ENCODE results near the gene LIMCH1.

Gene LIMCH1

DNA sequence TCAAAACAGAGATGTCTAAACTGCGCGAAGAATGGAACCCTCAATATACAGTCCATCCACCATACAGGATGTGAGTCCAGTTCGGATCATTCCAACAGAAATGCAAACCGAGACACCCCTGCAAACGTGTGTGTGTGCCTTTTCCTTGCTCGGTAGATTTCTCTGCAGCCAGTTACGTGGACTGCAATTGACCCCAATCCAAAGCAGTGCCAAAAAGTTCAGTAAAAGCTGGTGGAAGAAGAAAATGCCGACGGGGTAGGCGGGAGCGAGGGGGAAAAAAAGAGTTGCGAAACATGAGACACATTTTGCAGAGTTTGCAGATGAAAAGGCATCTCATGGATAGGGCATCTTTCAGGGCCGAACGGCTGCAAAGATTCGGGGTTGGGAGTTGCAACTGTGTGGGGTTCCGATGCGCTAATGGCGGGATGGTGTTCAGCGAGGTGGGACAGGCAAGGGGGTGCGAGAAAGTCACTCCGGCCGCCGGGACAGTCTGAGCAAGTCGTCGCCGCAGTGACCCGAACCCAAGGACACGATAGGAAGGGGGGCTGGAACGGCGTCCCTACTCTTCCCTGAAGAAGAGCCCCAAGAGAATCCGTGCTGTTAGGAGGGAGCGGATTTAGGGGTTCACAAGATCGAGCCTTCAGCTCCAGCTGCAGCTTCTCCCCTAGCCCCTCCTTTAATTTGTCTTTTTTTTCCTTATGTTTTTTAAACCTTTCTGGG, 206.8 kb downstream of the LIMCH1 start:
- DNase-seq: no peak

GRCh38 chr4:41745292-41746024, 207.5 kb downstream of the LIMCH1 start:
- DNase-seq: no peak

GRCh38 chr4:41746025-41746439, 208.1 kb downstream of the LIMCH1 start:
- no peak for DNase-seq

- DNase-seq: no peak
Measured at GRCh38 chr4:41746440-41747229, 208.7 kb downstream of the LIMCH1 start.

- DNase-seq: no peak
Measured at GRCh38 chr4:41747230-41748055, 209.5 kb downstream of the LIMCH1 start.

GRCh38 chr4:41748074-41748570, 210.2 kb downstream of the LIMCH1 start:
- DNase-seq: no peak

- no peak for DNase-seq
Measured at GRCh38 chr4:41748571-41749475, 210.9 kb downstream of the LIMCH1 start, which contains the start of gene PHOX2B. Gene PHOX2B, minus strand, starts transcription at chr4:41748725. Its CDS starts 115 bp downstream, at chr4:41748610.

DNA sequence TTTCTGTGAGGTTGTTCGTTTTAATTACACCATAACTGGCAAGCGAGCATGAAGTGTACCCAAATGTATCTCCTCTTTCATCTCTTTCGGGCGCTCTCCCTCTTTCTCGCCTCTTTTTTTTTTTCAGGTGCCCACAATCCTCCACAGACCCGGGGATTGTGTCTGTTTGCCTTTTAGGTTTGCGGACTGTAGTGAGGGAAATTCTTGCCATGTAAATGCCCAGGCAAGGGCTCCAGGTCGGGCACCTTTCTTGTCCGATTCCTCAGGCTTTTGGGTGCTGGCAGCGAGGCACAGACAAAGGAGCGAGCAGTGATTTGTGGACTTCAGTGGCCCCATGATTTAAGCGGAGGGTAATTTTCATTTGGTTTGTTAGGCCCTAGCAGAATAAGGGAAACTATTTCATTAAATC, 211.7 kb downstream of the LIMCH1 start:
- no peak for DNase-seq
